Neuronal stem cell (in vitro differentiated cells): ENCODE results near the gene KIAA0930.

Source experiments
- DNase-seq: peaks from one replicate; pipeline ENCODE4 v3.0.0-alpha.2; 2013; ENCODE audit warnings: low spot score
- H2AFZ ChIP-seq: one replicate; pipeline ENCODE4 v1.6.1; 2013; ENCODE audit warnings: mild to moderate bottlenecking, low read length, inconsistent platforms
- H2AK5ac ChIP-seq: 2 replicates; pipeline ENCODE4 v1.6.1; 2013; ENCODE audit warnings: low read depth, mild to moderate bottlenecking, inconsistent platforms, low read length, moderate library complexity, mixed read lengths
- H2BK120ac ChIP-seq: 2 replicates; pipeline ENCODE4 v1.6.1; 2013; ENCODE audit warnings: low read depth, mild to moderate bottlenecking, inconsistent platforms, low read length, moderate library complexity, mixed read lengths
- H2BK12ac ChIP-seq: one replicate; pipeline ENCODE4 v1.6.1; 2013; ENCODE audit warnings: low read length, inconsistent platforms
- H2BK15ac ChIP-seq: 2 replicates; pipeline ENCODE4 v1.6.1; 2013; ENCODE audit warnings: mild to moderate bottlenecking, low read length, inconsistent platforms, mixed read lengths
- H2BK5ac ChIP-seq: one replicate; pipeline ENCODE4 v1.6.1; 2013; ENCODE audit warnings: inconsistent platforms, mild to moderate bottlenecking, low read length, moderate library complexity
- H3K14ac ChIP-seq: one replicate; pipeline ENCODE4 v1.6.1; 2013; ENCODE audit warnings: low read length, inconsistent platforms
- H3K18ac ChIP-seq: 2 replicates; pipeline ENCODE4 v1.6.1; 2013; ENCODE audit warnings: low read length, inconsistent platforms
- H3K23ac ChIP-seq: 2 replicates; pipeline ENCODE4 v1.6.1; 2013; ENCODE audit warnings: low read depth, mild to moderate bottlenecking, mixed read lengths, low read length, inconsistent platforms; ENCODE audit not compliant: poor library complexity
- H3K27ac ChIP-seq: replicated peaks from 3 replicates; pipeline ENCODE4 v1.5.1; 2013; ENCODE audit warnings: low read length, inconsistent platforms
- H3K27me3 ChIP-seq, 3 experiments: 2 replicates each; pipeline ENCODE4 v1.6.1; 2013; ENCODE audit warnings: low read length in 3 of 3, mild to moderate bottlenecking in 2 of 3, inconsistent platforms in 1 of 3, low read depth in 1 of 3, mixed read lengths in 1 of 3, moderate library complexity in 1 of 3; ENCODE audit not compliant: control insufficient read depth in 3 of 3, insufficient read depth in 3 of 3
- H3K36me3 ChIP-seq, 2 donors: replicated peaks in 1 of 2; 2 replicates each; pipeline ENCODE4 v1.6.1; 2013; ENCODE audit warnings: low read length in 2 of 2; ENCODE audit not compliant: control insufficient read depth in 2 of 2, insufficient read depth in 2 of 2
- H3K4ac ChIP-seq: 2 replicates; pipeline ENCODE4 v1.6.1; 2013; ENCODE audit warnings: inconsistent platforms, mild to moderate bottlenecking, low read length, moderate library complexity
- H3K4me1 ChIP-seq, 2 donors: 1 replicate in 1 of 2; 2 replicates in 1 of 2; pipeline ENCODE4 v1.6.1; 2013; ENCODE audit warnings: low read length in 2 of 2, low read depth in 1 of 2; ENCODE audit not compliant: control insufficient read depth in 2 of 2, insufficient read depth in 1 of 2
- H3K4me2 ChIP-seq: one replicate; pipeline ENCODE4 v1.6.1; 2013; ENCODE audit warnings: mild to moderate bottlenecking, low read length, inconsistent platforms; ENCODE audit not compliant: insufficient read depth, poor library complexity, severe bottlenecking
- H3K4me3 ChIP-seq, 2 donors: 2 replicates each; pipeline ENCODE4 v1.5.1; 2013; ENCODE audit warnings: low read length in 2 of 2, mild to moderate bottlenecking in 2 of 2, inconsistent platforms in 1 of 2, moderate library complexity in 1 of 2
- H3K79me1 ChIP-seq: one replicate; pipeline ENCODE4 v1.6.1; 2013; ENCODE audit warnings: low read depth, mild to moderate bottlenecking, inconsistent platforms, low read length, moderate library complexity
- H3K9ac ChIP-seq: one replicate; pipeline ENCODE4 v1.6.1; 2013; ENCODE audit warnings: mild to moderate bottlenecking, low read depth, low read length, inconsistent platforms; ENCODE audit not compliant: poor library complexity
- H3K9me3 ChIP-seq, 2 donors: replicated peaks in 1 of 2; 2 replicates each; pipeline versions ENCODE3 to v1.6.1; 2013; ENCODE audit warnings: low read length in 2 of 2, mild to moderate bottlenecking in 2 of 2, inconsistent platforms in 1 of 2, low read depth in 1 of 2, mixed read lengths in 1 of 2, moderate library complexity in 1 of 2; ENCODE audit not compliant: control insufficient read depth in 2 of 2, insufficient read depth in 1 of 2
- H4K8ac ChIP-seq: one replicate; pipeline ENCODE4 v1.6.1; 2013; ENCODE audit warnings: low read depth, mild to moderate bottlenecking, inconsistent platforms, low read length, moderate library complexity
- H4K91ac ChIP-seq: one replicate; pipeline ENCODE4 v1.6.1; 2013; ENCODE audit warnings: low read length, low read depth, mild to moderate bottlenecking, inconsistent platforms; ENCODE audit not compliant: poor library complexity
- WGBS, 2 donors: extraction: QIAGEN DNeasy Blood & Tissue Kit; methylation state at CpG; one replicate each; pipeline ENCODE4 v1.1.7; 2013; ENCODE audit warnings: missing lambda C conversion rate in 2 of 2, mixed read lengths in 1 of 2; ENCODE audit not compliant: insufficient read length in 2 of 2, insufficient replicate concordance in 1 of 2; ENCODE audit errors: extremely low coverage in 2 of 2; 5-methylcytosine and 5-hydroxymethylcytosine counted together

KIAA0930 gene

GRCh38 chr22:45198463-45198795 is 42.3 kb downstream of the KIAA0930 start:
- Histone ChIP-seq H2BK120ac (no peak overlapping the region), H3K27ac (no peak overlapping the region), H3K14ac (no peak overlapping the region), H3K4me1 (peaks cover 1 to 9% of the 10 kb centered on the region in 2 donors), H3K9me3 (no peaks in the 10 kb centered on the region), H3K9ac (peak overlapping the region; percentile 35), H4K8ac (no peak overlapping the region), H2AFZ (no peak overlapping the region), H3K4me3 (no peak overlapping the region), H3K4me2 (no peak overlapping the region), H3K18ac (no peak overlapping the region), H2AK5ac (peak overlapping the region; percentile 38), H2BK12ac (no peak overlapping the region), H3K23ac (no peak overlapping the region), H3K4ac (no peak overlapping the region), H2BK5ac (no peak overlapping the region), H4K91ac (no peak overlapping the region), H2BK15ac (no peak overlapping the region), H3K36me3 (peaks cover 15 to 41% of the 10 kb centered on the region in 2 donors), H3K27me3 (no peaks in the 10 kb centered on the region), H3K79me1 (peaks cover 3% of the 10 kb centered on the region)
- no CpG with 5 or more reads among the region's 9 CpGs for WGBS, 2 donors
- no peak for DNase-seq

- H2BK5ac ChIP-seq: no peak overlapping the region
- H3K27ac ChIP-seq: no peak overlapping the region
- peaks cover 3% of the 10 kb centered on the region for H3K79me1 ChIP-seq
- peak overlapping the region; percentile 36 for H3K9ac ChIP-seq
- no peak overlapping the region for H2BK15ac ChIP-seq
- DNase-seq: no peak
- no peaks in the 10 kb centered on the region for H3K27me3 ChIP-seq
- no peaks in the 10 kb centered on the region for H3K9me3 ChIP-seq
- no peak overlapping the region for H3K14ac ChIP-seq
- H3K4ac ChIP-seq: no peak overlapping the region
- H3K4me3 ChIP-seq: peak overlapping the region in 1 of 2 donors; percentile 8
- peaks cover 12 to 40% of the 10 kb centered on the region in 2 donors for H3K36me3 ChIP-seq
- H2AK5ac ChIP-seq: peak overlapping the region; percentile 38
- no peak overlapping the region for H4K8ac ChIP-seq
- H3K4me2 ChIP-seq: no peak overlapping the region
- no CpG with 5 or more reads among the region's 28 CpGs for WGBS, 2 donors
- no peak overlapping the region for H3K23ac ChIP-seq
- no peak overlapping the region for H2AFZ ChIP-seq
- peak overlapping the region; percentile 31 for H3K18ac ChIP-seq
- no peak overlapping the region for H4K91ac ChIP-seq
- no peak overlapping the region for H2BK12ac ChIP-seq
- peaks cover 3 to 9% of the 10 kb centered on the region in 2 donors for H3K4me1 ChIP-seq
- no peak overlapping the region for H2BK120ac ChIP-seq
These were observed 42.9 kb downstream of the KIAA0930 start for GRCh38 chr22:45197606-45198462.

GRCh38 chr22:45196926-45197605 is 43.6 kb downstream of the KIAA0930 start:
- no peak overlapping the region for H3K4me2 ChIP-seq
- H2AK5ac ChIP-seq: peak overlapping the region; percentile 13
- H3K18ac ChIP-seq: no peak overlapping the region
- H4K8ac ChIP-seq: no peak overlapping the region
- H3K27ac ChIP-seq: no peak overlapping the region
- peak overlapping the region; percentile 60 for H3K23ac ChIP-seq
- peak overlapping the region in 1 of 2 donors; percentile 32 for H3K4me3 ChIP-seq
- no peak overlapping the region for H2BK15ac ChIP-seq
- no peaks in the 10 kb centered on the region for H3K27me3 ChIP-seq
- no peaks in the 10 kb centered on the region for H3K9me3 ChIP-seq
- H3K9ac ChIP-seq: no peak overlapping the region
- WGBS, 2 donors: no CpG with 5 or more reads among the region's 34 CpGs
- H3K79me1 ChIP-seq: peaks cover 3% of the 10 kb centered on the region
- peaks cover 5 to 9% of the 10 kb centered on the region in 2 donors for H3K4me1 ChIP-seq
- H3K36me3 ChIP-seq: peaks cover 11 to 34% of the 10 kb centered on the region in 2 donors
- no peak overlapping the region for H4K91ac ChIP-seq
- no peak overlapping the region for H2AFZ ChIP-seq
- H3K4ac ChIP-seq: no peak overlapping the region
- H3K14ac ChIP-seq: no peak overlapping the region
- no peak for DNase-seq
- no peak overlapping the region for H2BK12ac ChIP-seq
- no peak overlapping the region for H2BK5ac ChIP-seq
- H2BK120ac ChIP-seq: no peak overlapping the region

- no peak overlapping the region for H3K4me2 ChIP-seq
- H3K4me3 ChIP-seq: no peak overlapping the region
- H3K14ac ChIP-seq: no peak overlapping the region
- no peak overlapping the region for H3K9ac ChIP-seq
- H2BK12ac ChIP-seq: no peak overlapping the region
- H2AFZ ChIP-seq: no peak overlapping the region
- H2BK120ac ChIP-seq: no peak overlapping the region
- no peak overlapping the region for H2AK5ac ChIP-seq
- no peaks in the 10 kb centered on the region for H3K9me3 ChIP-seq
- H2BK5ac ChIP-seq: no peak overlapping the region
- peaks cover 2% of the 10 kb centered on the region for H3K79me1 ChIP-seq
- no peaks in the 10 kb centered on the region for H3K27me3 ChIP-seq
- H3K23ac ChIP-seq: peak overlapping the region; percentile 27
- H4K91ac ChIP-seq: no peak overlapping the region
- H3K27ac ChIP-seq: no peak overlapping the region
- no peak overlapping the region for H4K8ac ChIP-seq
- no peak overlapping the region for H3K4ac ChIP-seq
- no peak overlapping the region for H3K18ac ChIP-seq
- peaks cover 11 to 34% of the 10 kb centered on the region in 2 donors for H3K36me3 ChIP-seq
- no CpG with 5 or more reads among the region's 16 CpGs for WGBS, 2 donors
- H2BK15ac ChIP-seq: no peak overlapping the region
- H3K4me1 ChIP-seq: peaks cover 5 to 9% of the 10 kb centered on the region in 2 donors
- DNase-seq: no peak
These were observed 44.4 kb downstream of the KIAA0930 start for GRCh38 chr22:45196308-45196707.
